Heart left ventricle (tissue), 16 donors: ENCODE data around the gene PPP1R14D. TPM values are rescaled to one million over a fixed set of nuclear protein-coding genes. Genes with fewer than 3 reads are reported as not detected.

Experiments used
- ATAC-seq, 4 donors: fragments of 200-7000 bp; cut with Tn5 transposase; one replicate each; pipeline ENCODE4 v1.9.1; 2020 to 2022; ENCODE audit warnings: moderate library complexity in 4 of 4, mild to moderate bottlenecking in 3 of 4, moderate number of reproducible peaks in 1 of 4
- DNase-seq, 5 donors: peaks; one replicate each; pipeline ENCODE4 v3.0.0-alpha.2; 2020
- H3K27ac ChIP-seq, 12 donors: fragments of 200-600 bp; sonication (generic) in 4 of 12; one replicate each; pipeline versions ENCODE4 v1.5.0 to v1.8.0; 2016 to 2022; ENCODE audit warnings: mild to moderate bottlenecking in 2 of 12
- H3K27me3 ChIP-seq, 9 donors: fragments of 200-600 bp; sonication (generic) in 2 of 9; one replicate each; pipeline versions ENCODE4 v1.5.1 to v1.8.0; 2016 to 2022; ENCODE audit warnings: mild to moderate bottlenecking in 3 of 9
- H3K36me3 ChIP-seq, 9 donors: fragments of 200-600 bp; sonication (generic) in 2 of 9; one replicate each; pipeline versions ENCODE4 v1.5.0 to v1.8.0; 2018 to 2022; ENCODE audit warnings: mild to moderate bottlenecking in 2 of 9
- H3K4me1 ChIP-seq, 12 donors: fragments of 200-600 bp; sonication (generic) in 4 of 12; one replicate each; pipeline versions ENCODE4 v1.5.0 to v1.8.0; 2016 to 2022; ENCODE audit warnings: mild to moderate bottlenecking in 3 of 12
- H3K4me3 ChIP-seq, 12 donors: fragments of 200-600 bp; sonication (generic) in 4 of 12; one replicate each; pipeline versions ENCODE4 v1.5.0 to v1.8.0; 2017 to 2022; ENCODE audit warnings: mild to moderate bottlenecking in 9 of 12, moderate library complexity in 4 of 12
- H3K9me3 ChIP-seq, 12 donors: fragments of 200-600 bp; sonication (generic) in 4 of 12; one replicate each; pipeline versions ENCODE4 v1.5.0 to v1.8.0; 2016 to 2022; ENCODE audit warnings: mild to moderate bottlenecking in 1 of 12
- POLR2A ChIP-seq, 2 donors: fragments of 450-650 bp; IDR thresholded peaks; one replicate each; pipeline ENCODE4 v1.6.1; 2017; ENCODE audit warnings: antibody characterized with exemption in 2 of 2, mild to moderate bottlenecking in 2 of 2, moderate library complexity in 2 of 2
- WGBS, 4 donors: extraction: QIAGEN DNeasy Blood & Tissue Kit in 2 of 4; methylation state at CpG; one replicate each; pipeline versions ENCODE4 v1.1.5 to v1.1.7; 2013 to 2018; 5-methylcytosine and 5-hydroxymethylcytosine counted together
- intact Hi-C, 10 donors: fragments of 100-400 bp; cut with DNase I; formaldehyde crosslinking; loops; one replicate each; pipeline versions ENCODE4 v1.11.1 to v1.14.2; 2022
- polyA plus RNA-seq, 2 donors: library from polyadenylated mRNA; stranded (reverse); fragments of 200-250 nt; gene quantifications; one replicate each; pipeline ENCODE4 v1.2.3, GENCODE V29; 2013
- total RNA-seq, 9 donors: library from RNA; depleted of rRNA in 2 of 9; stranded (reverse); fragments of >200 nt in 2 of 9; fragmentation: NEBNext Ultra II Directional in 3 of 9; extraction: Animal tissue kit (Norgen Biotek cat#: 25700) in 3 of 9; gene quantifications; one replicate each; pipeline versions ENCODE4 v1.1.0 to v1.2.4, GENCODE V29; 2016 to 2023
- TF ChIP-seq, protein P1 (sequence below), 12 donors: fragments of 200-600 bp; sonication (generic) in 4 of 12; IDR thresholded peaks; one replicate each; pipeline versions ENCODE4 v1.5.0 to v1.8.0; 2018 to 2022; ENCODE audit warnings: antibody characterized with exemption in 12 of 12, mild to moderate bottlenecking in 5 of 12
- donor health status: ischemic (EF 13 %, LVEDD 7.1; RV severe dilation, severe dysfunction).
- donor health status: healthy with polysubstance abuse.
- donor health status: DM: no; HTN: yes; CAD: no.
- donor health status: DM: no; HTN: no; CAD: no.
- donor health status: ischemic (EF 25% LVEDD 6.9; RV normal size, moderate dysfunction).
- donor health status: ischemic (EF 25% LVEDD 5.7; RV mildly dilated, moderate dysfunction).
- donor health status: healthy.
- donor health status: DM: yes; HTN: yes; CAD: no.
- donor health status: ischemic (EF 35%, LVEDD 5.7; RV mildly dilated, moderate dysfunction).
- donor health status: nonischemic (EF 11% LVEDD 7.7; RV severe dilation, severe dysfunction).
- donor health status: DM: yes; HTN: yes; CAD: no.
- donor health status: PGD.
- donor health status: ischemic (EF 29% LVEDD 5.4; RV normal size, mild dysfunction).
- donor health status: nonischemic (EF 23%, LVEDD 6.1; RV moderate dilation, normal function).

PPP1R14D gene
- total and polyA plus RNA-seq, 11 donors: not detected

DNA sequence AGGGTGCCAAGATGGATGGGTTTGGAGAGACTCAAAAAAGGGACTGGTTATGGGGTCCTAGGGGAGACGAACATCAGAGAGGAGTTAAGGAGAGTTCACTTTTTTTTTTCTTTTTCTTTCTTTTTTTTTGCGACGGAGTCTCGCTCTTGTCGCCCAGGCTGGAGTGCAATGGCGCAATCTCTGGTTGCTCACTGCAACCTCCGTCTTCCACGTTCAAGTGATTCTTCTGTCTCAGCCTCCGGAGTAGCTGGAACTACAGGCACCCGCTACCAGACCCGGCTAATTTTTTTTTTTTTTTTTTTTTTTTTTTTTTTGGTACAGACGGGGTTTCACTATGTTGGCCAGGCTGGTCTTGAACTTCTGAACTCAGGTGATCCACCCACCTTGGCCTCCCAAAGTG, 16.5 kb upstream of the PPP1R14D start:
- no peaks in the 10 kb centered on the region for H3K9me3 ChIP-seq
- H3K4me1 ChIP-seq: peaks cover 0 to 37% (median 10%) of the 10 kb centered on the region in 12 donors
- TF ChIP-seq, protein P1, sequence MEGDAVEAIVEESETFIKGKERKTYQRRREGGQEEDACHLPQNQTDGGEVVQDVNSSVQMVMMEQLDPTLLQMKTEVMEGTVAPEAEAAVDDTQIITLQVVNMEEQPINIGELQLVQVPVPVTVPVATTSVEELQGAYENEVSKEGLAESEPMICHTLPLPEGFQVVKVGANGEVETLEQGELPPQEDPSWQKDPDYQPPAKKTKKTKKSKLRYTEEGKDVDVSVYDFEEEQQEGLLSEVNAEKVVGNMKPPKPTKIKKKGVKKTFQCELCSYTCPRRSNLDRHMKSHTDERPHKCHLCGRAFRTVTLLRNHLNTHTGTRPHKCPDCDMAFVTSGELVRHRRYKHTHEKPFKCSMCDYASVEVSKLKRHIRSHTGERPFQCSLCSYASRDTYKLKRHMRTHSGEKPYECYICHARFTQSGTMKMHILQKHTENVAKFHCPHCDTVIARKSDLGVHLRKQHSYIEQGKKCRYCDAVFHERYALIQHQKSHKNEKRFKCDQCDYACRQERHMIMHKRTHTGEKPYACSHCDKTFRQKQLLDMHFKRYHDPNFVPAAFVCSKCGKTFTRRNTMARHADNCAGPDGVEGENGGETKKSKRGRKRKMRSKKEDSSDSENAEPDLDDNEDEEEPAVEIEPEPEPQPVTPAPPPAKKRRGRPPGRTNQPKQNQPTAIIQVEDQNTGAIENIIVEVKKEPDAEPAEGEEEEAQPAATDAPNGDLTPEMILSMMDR (IDR thresholded peaks at IDR 0.05): no peak
- no peak for TF ChIP-seq POLR2A (IDR thresholded peaks at IDR 0.05)
- no peak overlapping the region for H3K27ac ChIP-seq
- 52 to 71% (median 61%) methylated on average over 12 of the region's 12 CpGs for WGBS, 4 donors
- peak overlapping the region in 11 of 12 donors; percentile 26 to 68 (median 51) for H3K4me3 ChIP-seq
- no peak for DNase-seq
- no peaks in the 10 kb centered on the region for H3K36me3 ChIP-seq
- ATAC-seq: no peak
- intact Hi-C loops: no loop called here
- peaks cover 9 to 40% (median 19%) of the 10 kb centered on the region in 9 donors for H3K27me3 ChIP-seq

DNA sequence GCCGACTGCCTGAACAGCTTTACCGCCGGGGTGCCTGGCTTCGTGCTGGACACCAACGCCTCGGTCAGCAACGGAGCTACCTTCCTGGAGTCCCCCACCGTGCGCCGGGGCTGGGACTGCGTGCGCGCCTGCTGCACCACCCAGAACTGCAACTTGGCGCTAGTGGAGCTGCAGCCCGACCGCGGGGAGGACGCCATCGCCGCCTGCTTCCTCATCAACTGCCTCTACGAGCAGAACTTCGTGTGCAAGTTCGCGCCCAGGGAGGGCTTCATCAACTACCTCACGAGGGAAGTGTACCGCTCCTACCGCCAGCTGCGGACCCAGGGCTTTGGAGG, 16.2 kb upstream of the PPP1R14D start:
- peak in 4 of 5 donors; percentile 15 to 65 (median 30) for DNase-seq
- H3K4me1 ChIP-seq: peaks cover 0 to 37% (median 10%) of the 10 kb centered on the region in 12 donors
- H3K27me3 ChIP-seq: peaks cover 9 to 40% (median 19%) of the 10 kb centered on the region in 9 donors
- TF ChIP-seq, protein P1 (IDR thresholded peaks at IDR 0.05): no peak
- TF ChIP-seq POLR2A (IDR thresholded peaks at IDR 0.05): no peak
- 3 to 5% (median 4%) methylated on average over 15 to 28 of the region's 28 CpGs for WGBS, 4 donors
- peak overlapping the region; percentile 26 to 68 (median 50) for H3K4me3 ChIP-seq
- no peaks in the 10 kb centered on the region for H3K9me3 ChIP-seq
- intact Hi-C loops: no loop called here
- no peaks in the 10 kb centered on the region for H3K36me3 ChIP-seq
- H3K27ac ChIP-seq: no peak overlapping the region
- ATAC-seq: peak in 1 of 4 donors; percentile 16

DNA sequence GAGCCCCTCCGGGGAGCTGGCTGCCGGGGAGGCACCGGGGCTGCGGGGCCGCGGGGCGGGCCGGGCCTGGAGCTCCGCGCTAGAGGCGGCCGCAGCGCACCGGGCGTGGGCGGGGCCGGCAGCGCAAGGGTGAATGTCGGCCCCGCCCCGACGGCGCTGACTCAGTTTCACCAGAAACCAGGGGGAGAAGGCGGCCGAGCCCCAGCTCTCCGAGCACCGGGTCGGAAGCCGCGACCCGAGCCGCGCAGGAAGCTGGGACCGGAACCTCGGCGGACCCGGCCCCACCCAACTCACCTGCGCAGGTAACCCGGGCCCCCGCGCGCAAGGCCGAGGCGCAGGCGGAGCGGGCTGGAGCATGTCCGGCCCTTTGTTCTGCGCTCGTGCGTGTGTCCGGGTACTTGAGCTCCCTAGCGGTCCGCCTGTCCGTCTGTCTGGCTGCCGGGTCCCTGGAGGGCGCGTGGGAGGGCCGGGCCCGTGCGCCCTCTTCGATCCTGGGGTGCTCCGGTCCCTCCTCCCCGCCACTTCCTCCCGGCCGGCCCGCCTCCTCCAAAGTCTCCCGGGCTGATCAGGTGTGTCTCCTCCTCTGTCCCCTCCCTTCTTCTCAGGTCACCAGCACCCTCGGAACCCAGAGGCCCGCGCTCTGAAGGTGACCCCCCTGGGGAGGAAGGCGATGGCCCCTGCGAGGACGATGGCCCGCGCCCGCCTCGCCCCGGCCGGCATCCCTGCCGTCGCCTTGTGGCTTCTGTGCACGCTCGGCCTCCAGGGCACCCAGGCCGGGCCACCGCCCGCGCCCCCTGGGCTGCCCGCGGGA, 15.6 kb upstream of the PPP1R14D start, which contains the start of gene SPINT1:
TSS of gene SPINT1 (plus strand) at position 164 of the 811 bp plus-strand sequence. CDS start at position 671, 507 bp downstream.
- peak in 2 of 4 donors; percentile 26 to 34 for ATAC-seq
- Histone ChIP-seq H3K36me3 (no peaks in the 10 kb centered on the region), H3K27ac (no peak within 1 kb of the TSS), H3K9me3 (no peaks in the 10 kb centered on the region), H3K27me3 (peaks cover 9 to 40% (median 19%) of the 10 kb centered on the region in 9 donors), H3K4me3 (peak within 1 kb of the TSS; percentile 26 to 68 (median 50)), H3K4me1 (peaks cover 0 to 37% (median 10%) of the 10 kb centered on the region in 12 donors)
- 1 to 2% (median 1%) methylated on average over 16 to 89 of the region's 89 CpGs for WGBS, 4 donors
- peak in 1 of 5 donors; percentile 61 for DNase-seq
- intact Hi-C loops: no loop called here
- no peak for TF ChIP-seq POLR2A (IDR thresholded peaks at IDR 0.05)
- TF ChIP-seq, protein P1 (IDR thresholded peaks at IDR 0.05): no peak

DNA sequence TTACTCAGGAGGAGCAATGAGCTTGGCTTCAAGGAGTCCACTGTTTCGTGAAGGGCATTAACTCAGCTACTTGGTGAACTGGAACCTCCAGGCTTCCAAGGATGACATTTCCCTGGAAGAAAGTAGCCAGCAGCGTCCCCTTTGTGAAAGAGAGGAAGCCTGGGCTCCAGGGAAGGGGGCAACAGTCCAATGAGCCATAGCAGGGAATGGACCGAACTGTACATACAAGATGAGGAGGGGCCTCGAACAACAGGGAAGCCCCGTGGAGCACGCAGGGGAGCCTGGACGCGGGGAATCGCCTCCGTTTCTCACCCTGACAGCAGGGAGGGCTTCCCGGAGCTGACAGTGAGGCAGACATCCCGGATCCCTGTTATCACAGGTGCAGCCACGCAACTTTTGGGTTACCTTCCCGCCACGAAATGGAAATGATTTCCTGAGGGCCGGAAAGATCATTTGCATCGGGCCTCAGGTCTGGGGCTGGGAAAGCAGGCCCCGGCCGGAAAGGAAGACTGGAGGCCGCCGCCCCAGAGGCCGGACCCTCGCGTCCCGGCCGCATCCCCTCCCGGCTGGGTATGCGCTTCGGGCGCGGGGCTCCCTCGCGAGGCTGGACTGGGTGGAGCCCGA, 14.9 kb upstream of the PPP1R14D start:
- Histone ChIP-seq H3K27me3 (peaks cover 9 to 40% (median 19%) of the 10 kb centered on the region in 9 donors), H3K9me3 (no peaks in the 10 kb centered on the region), H3K27ac (no peak overlapping the region), H3K4me3 (peak overlapping the region in 11 of 12 donors; percentile 26 to 68 (median 51)), H3K36me3 (no peaks in the 10 kb centered on the region), H3K4me1 (peaks cover 0 to 37% (median 10%) of the 10 kb centered on the region in 12 donors)
- TF ChIP-seq, protein P1 (IDR thresholded peaks at IDR 0.05): no peak
- TF ChIP-seq POLR2A (IDR thresholded peaks at IDR 0.05): no peak
- no peak for ATAC-seq
- WGBS, 4 donors: 18 to 55% (median 25%) methylated on average over 3 to 34 of the region's 34 CpGs
- DNase-seq: no peak
- intact Hi-C loops: no loop called here
